ENCODE measurements around the gene KCNK3. TPM values are rescaled to one million over a fixed set of nuclear protein-coding genes. Genes with fewer than 3 reads are reported as not detected.

KCNK3 gene
- total RNA-seq, 1 donor from 2014 or later, result 1.9 TPM

GRCh38 chr2:26709323-26710110 is 17.0 kb downstream of the KCNK3 start:
- Histone ChIP-seq H3K9me3 (ENCODE audit: insufficient read depth, low read depth, low read length) (no peaks in the 10 kb centered on the region), H3K4me1 (ENCODE audit: insufficient read depth, low read length) (peaks cover 8% of the 10 kb centered on the region), H3K4me2 (ENCODE audit: low read length) (no peak overlapping the region), H3K27ac (ENCODE audit: low read depth, low read length) (no peak overlapping the region), H3K9ac (ENCODE audit: low read length) (no peak overlapping the region), H3K27me3 (ENCODE audit: insufficient read depth, low read length) (peaks cover 4% of the 10 kb centered on the region), H4K20me1 (ENCODE audit: insufficient read depth, low read length) (peaks cover 5% of the 10 kb centered on the region), H3K4me3 (ENCODE audit: insufficient read depth, low read depth, low read length) (no peak overlapping the region), H3K36me3 (ENCODE audit: insufficient read depth, low read length) (no peaks in the 10 kb centered on the region), H2AFZ (ENCODE audit: low read depth, low read length) (no peak overlapping the region), H3K79me2 (ENCODE audit: insufficient read depth, low read length) (no peaks in the 10 kb centered on the region)
- TF ChIP-seq EZH2 (IDR thresholded peaks at IDR 0.05; ENCODE audit: insufficient read depth, low read length) (no peak), CTCF (IDR thresholded peaks at IDR 0.05; ENCODE audit: insufficient read depth, low read depth, low read length) (no peak)
- Mint-ChIP-seq H3K27ac (ENCODE audit: unreplicated experiment) (no peak overlapping the region), H3K36me3 (ENCODE audit: low read depth, unreplicated experiment) (no peaks in the 10 kb centered on the region), H3K4me3 (ENCODE audit: unreplicated experiment) (no peak overlapping the region), H3K9me3 (ENCODE audit: unreplicated experiment) (no peaks in the 10 kb centered on the region), H3K4me1 (ENCODE audit: low read depth, unreplicated experiment) (peaks cover 29% of the 10 kb centered on the region), H3K27me3 (ENCODE audit: low read depth, unreplicated experiment) (peaks cover 51% of the 10 kb centered on the region)
- DNase-seq (ENCODE audit: low read depth) (no peak), FAIRE-seq (no peak)

- Histone ChIP-seq H2AFZ (ENCODE audit: low read depth, low read length) (no peak overlapping the region), H3K27ac (ENCODE audit: low read depth, low read length) (no peak overlapping the region), H4K20me1 (ENCODE audit: insufficient read depth, low read length) (peaks cover 5% of the 10 kb centered on the region), H3K79me2 (ENCODE audit: insufficient read depth, low read length) (no peaks in the 10 kb centered on the region), H3K9ac (ENCODE audit: low read length) (no peak overlapping the region), H3K4me3 (ENCODE audit: insufficient read depth, low read depth, low read length) (no peak overlapping the region), H3K36me3 (ENCODE audit: insufficient read depth, low read length) (no peaks in the 10 kb centered on the region), H3K9me3 (ENCODE audit: insufficient read depth, low read depth, low read length) (no peaks in the 10 kb centered on the region), H3K4me1 (ENCODE audit: insufficient read depth, low read length) (peaks cover 3% of the 10 kb centered on the region), H3K4me2 (ENCODE audit: low read length) (no peak overlapping the region), H3K27me3 (ENCODE audit: insufficient read depth, low read length) (peaks cover 4% of the 10 kb centered on the region)
- no peak overlapping the region for H3K4me3 Mint-ChIP-seq (ENCODE audit: unreplicated experiment)
- peak overlapping the region; percentile 53 for H3K27ac Mint-ChIP-seq (ENCODE audit: unreplicated experiment)
- TF ChIP-seq CTCF (IDR thresholded peaks at IDR 0.05; ENCODE audit: insufficient read depth, low read depth, low read length), result no peak
- TF ChIP-seq EZH2 (IDR thresholded peaks at IDR 0.05; ENCODE audit: insufficient read depth, low read length), result no peak
- no peak for FAIRE-seq
- no peak for DNase-seq (ENCODE audit: low read depth)
- H3K9me3 Mint-ChIP-seq (ENCODE audit: unreplicated experiment), result no peaks in the 10 kb centered on the region
- H3K4me1 Mint-ChIP-seq (ENCODE audit: low read depth, unreplicated experiment), result peaks cover 23% of the 10 kb centered on the region
- H3K27me3 Mint-ChIP-seq (ENCODE audit: low read depth, unreplicated experiment), result peaks cover 51% of the 10 kb centered on the region
- no peaks in the 10 kb centered on the region for H3K36me3 Mint-ChIP-seq (ENCODE audit: low read depth, unreplicated experiment)
Observed at GRCh38 chr2:26710145-26710544, 17.6 kb downstream of the KCNK3 start.

All from astrocyte (in vitro differentiated cells and primary cell).